GM21515 (cell line): ENCODE measurements around the gene ABCC4.
"Not testable (repeated sequence)": the region's sequence is repeated elsewhere in the genome, so short reads cannot be mapped to it uniquely, and the experiment has no call there.

Experiments
- ATAC-seq: cut with Tn5 transposase; IDR thresholded peaks from one replicate; pipeline ENCODE4 v1.9.1; 2021; ENCODE audit not compliant: unreplicated experiment

The ABCC4 gene

GRCh38 chr13:95300625-95301182 lies 547 bp downstream of the ABCC4 start:
- peak; percentile 52 for ATAC-seq

- no peak for ATAC-seq
Measured at GRCh38 chr13:95298971-95299621, 2.2 kb downstream of the ABCC4 start.

DNA sequence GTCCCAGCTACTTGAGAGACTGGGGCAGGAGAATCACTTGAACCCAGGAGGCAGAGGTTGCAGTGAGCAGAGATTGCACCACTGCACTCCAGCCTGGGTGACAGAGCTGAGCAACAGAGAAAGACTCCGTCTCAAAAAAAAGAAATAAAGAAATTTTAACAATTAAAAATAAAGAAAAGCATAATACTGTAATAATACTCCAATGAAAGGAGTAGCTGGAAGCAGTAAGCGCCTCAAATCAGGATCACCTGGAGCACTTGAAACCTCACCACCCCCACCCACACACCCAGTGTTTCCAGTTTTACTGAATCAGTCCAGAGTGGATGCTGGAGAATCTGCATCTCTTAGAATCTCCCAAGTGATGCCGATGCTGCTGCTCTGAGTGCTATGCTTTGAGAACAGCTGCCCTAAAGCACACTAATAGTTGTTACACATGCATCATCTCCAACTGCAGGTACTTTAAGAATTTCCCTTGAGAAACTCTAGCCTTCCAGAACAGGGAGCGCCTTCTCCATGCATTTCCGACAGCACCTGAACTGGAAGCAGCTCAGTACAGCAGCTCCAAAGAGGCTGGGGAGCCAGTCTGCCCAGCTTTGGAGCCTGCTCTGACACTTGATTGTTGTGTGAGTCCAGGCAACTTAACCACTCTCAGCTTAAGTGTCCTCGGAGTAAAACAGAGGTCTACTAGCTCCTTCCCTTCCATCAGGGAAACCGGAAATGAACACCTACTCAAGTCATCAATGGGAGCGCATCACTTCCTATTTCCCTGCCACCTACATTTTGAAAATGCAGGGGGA lies 2.9 kb downstream of the ABCC4 start:
- no peak for ATAC-seq

DNA sequence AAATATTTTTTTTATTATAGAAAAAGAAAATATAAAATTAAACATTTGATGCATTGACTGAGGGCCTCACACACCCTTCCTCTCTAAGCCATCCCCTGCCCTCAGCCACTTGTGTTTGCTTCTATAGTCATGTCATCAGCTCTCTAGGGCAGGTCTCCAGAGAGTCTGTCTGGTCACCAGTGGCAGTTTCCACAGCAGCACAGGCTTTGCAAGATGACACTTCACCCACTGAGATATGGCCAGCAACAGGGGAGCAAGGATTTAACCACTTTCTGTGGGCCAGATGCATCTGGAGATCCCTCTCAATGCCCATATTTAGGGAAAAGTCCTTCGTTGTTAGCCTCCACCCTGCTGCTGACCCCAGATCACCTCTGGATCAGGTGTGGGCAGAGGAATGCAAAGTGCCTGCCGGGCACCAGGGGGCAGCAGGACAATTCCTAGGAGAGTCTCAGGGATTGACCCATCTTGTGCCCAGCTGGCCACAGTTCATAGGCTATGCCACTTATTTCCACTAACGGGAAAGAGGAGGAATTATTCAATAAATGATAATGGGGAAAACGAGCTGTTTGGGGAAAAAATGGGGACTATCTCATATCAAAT lies 4.8 kb downstream of the ABCC4 start:
- no peak for ATAC-seq

GRCh38 chr13:95295026-95295425 lies 6.2 kb downstream of the ABCC4 start:
- no peak for ATAC-seq

DNA sequence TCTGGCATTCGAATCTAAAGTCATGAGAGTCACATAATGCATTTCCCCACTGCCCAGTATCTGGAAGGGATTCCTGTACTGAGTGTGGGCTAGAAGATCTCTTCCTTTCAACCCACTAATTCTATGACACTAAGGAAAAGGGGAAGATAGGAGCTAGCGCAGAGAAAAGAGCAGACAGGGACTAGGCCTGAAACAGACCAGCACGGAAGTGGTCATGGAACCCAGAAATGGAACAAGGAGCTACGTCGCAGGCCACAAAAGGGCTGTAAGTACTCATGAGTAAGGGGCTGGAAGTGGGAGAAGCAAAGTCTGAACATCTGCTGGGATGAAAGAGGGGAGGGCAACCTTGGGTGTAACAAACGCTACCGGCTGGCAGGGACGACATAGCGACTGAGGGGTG lies 8.6 kb downstream of the ABCC4 start:
- ATAC-seq = no peak

GRCh38 chr13:95289901-95290300 lies 11.3 kb downstream of the ABCC4 start:
- not testable (repeated sequence) for ATAC-seq

- ATAC-seq = no peak
Measured at GRCh38 chr13:95289020-95289444, 12.2 kb downstream of the ABCC4 start.

- no peak for ATAC-seq
Measured at GRCh38 chr13:95284436-95284835, 16.8 kb downstream of the ABCC4 start.

DNA sequence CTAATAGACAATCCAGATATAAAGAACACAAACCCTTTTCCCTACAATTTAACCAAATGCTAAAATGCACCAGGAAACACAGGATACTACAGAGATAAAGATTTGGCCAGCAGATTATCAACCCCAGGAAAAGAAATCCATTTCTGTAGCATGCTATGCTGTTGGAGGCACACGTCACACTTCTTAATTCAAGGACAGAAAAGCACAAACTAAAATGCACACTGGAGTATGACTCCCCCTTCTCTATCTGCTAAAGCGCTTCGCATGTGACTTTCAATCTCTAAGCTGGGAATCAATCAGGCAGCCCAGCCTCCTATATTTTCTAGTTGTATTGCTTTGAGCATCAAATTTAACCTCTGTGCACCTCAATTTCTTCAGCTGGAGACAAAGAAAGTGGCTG lies 22.2 kb downstream of the ABCC4 start:
- no peak for ATAC-seq

DNA sequence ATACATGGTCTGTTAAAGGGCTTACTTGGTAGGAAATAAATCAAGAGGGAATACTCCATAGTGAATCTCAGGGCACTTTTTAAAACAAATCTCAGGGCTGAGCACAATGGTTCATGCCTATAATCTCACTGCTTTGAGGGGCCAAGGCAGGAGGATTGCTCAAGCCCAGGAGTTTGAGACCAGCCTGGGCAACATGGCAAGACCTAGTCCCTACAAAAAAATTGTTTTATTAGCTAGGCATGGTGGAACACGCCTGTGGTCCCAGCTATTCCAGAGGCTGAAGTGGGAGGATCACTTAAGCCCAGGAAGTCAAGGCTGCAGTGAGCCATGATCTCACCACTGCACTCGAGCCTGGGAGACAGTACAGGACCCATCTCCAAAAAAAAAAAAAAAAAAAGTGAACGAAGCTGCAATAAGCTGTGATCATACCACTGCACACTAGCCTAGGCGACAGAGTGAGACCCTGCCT lies 25.2 kb downstream of the ABCC4 start:
- ATAC-seq = no peak

DNA sequence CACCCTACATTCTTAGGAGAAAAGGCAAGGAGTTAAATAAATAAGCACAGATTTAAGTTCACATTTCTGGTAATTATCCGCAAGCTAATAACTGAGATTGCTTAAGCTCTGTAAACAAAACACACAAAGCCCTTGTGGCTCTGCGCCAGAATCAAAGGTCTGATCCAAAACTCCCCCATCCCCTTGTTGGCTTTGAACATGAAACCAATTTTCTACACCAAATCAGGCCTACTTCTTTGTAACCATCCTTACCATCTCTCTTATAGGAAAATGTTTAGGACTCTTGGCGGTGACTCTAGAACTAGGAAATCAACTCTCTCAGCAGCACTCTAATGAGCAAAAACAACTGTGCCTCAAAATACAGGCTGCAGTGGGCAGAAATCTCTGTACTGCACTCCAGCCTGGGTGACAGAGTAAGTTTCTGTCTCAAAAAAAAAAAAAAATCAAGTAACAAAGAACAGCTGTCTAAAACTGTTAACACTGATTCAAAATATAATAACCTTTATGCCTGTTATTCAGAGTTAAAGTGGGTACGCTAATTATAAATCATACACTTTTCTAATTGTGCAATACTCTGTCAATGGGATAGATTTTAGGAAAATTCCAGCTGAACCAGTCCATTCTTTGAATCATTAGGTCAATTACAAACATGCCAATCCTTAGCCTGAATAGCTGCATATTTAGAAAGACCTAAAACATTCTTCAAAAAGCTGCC lies 25.8 kb downstream of the ABCC4 start:
- no peak for ATAC-seq

GRCh38 chr13:95273592-95274132 lies 27.6 kb downstream of the ABCC4 start:
- not testable (repeated sequence) for ATAC-seq

DNA sequence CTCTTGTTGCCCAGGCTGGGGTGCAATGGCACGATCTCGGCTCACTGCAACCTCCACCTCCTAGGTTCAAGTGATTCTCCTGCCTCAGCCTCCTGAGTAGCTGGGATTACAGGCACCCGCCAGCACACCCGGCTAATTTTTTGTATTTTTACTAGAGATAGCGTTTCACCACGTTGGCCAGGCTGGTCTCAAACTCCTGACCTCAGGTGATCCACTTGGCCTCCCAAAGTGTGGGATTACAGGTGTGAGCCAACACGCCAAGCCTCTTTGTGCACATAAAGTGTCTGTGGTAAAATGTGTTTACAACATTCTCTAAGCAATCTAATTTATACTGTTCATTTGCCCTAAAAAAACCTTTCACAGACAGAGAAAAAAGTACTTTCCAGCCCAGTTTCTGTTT lies 29.2 kb downstream of the ABCC4 start:
- not testable (repeated sequence) for ATAC-seq

DNA sequence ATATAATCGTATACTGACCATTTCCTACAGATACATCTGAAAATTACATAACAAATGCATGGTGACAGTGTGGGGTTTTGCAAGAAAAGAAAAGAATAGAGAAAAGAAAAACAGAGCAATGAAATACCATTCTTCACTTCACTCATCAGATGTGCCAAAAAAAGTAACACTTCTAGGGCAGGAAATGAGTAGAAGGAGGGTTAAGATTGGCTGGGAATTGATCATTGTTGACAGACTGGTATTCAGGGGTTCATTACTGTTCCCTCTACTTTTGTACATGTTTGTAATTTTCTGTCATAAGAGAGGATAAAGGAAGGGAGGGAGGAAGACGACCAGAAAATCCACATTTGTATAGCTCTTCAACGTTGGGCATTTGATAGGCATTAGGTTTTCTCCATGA lies 31.5 kb downstream of the ABCC4 start:
- no peak for ATAC-seq

GRCh38 chr13:95268343-95269065 lies 32.7 kb downstream of the ABCC4 start:
- ATAC-seq = not testable (repeated sequence)

GRCh38 chr13:95267662-95268342 lies 33.4 kb downstream of the ABCC4 start:
- ATAC-seq = no peak

GRCh38 chr13:95264225-95264624 lies 37.0 kb downstream of the ABCC4 start:
- ATAC-seq = no peak

DNA sequence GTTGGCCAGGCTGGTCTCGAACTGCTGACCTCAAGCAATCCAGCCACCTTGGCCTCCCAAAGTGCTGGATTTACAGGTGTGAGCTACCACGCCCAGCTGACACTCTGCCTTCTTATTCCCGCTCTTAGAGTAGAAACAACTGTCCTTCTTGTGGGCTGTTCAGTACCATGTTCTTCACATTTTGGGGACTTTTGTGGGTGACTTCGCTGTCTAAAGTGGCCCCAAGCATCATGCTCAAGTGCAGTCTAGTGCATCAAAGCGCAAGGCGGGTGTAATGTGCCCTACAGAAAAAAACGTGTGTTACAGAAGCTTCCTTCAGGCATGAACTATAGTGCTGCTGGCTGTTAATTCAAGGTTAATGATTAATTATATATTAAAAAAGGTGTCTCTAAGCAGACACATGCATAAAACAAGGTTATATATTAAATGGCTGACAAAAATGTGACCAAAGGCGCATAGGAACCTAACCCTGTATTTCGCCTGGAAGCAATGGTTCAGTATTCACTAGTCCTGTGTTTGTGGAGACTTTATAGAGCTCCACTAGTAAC lies 38.3 kb downstream of the ABCC4 start:
- ATAC-seq = no peak
